Measurements from ENCODE around the gene DNAJC5G. TPM values are rescaled to one million over a fixed set of nuclear protein-coding genes. Genes with fewer than 3 reads are reported as not detected.
A peak's percentile ranks its signal among the peaks of the same experiment; 100 is the strongest.
"Not testable (repeated sequence)": the region's sequence is repeated elsewhere in the genome, so short reads cannot be mapped to it uniquely, and the experiment has no call there.

Gene DNAJC5G
- total RNA-seq, 1 donor from 2014 or later: not detected

DNA sequence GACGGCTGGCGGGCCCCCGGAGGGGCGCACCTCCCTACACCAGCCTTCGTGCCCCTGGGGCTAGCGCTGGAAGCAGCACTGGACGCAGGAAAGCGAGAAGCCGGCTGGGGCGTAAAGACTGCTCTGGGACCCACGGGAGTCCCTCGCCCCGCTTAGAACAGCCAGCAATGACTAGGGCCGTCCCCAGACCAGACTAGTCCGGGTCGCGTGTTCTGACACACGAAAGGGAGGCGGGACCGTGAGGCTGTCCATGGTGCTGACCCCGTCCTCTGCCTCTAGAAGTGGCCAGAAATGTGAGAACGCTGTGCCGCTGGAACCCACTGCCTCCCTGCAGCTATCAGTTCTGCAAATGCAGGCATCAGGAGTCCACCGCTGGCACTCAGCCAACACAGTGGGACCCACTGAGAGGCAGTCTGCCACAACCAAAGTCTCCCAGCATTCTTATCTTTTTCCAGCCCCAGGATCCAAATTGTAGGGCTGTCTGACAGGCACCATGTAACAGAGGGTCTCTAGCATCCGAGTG is 33.2 kb downstream of the DNAJC5G start, which contains the start of gene UCN:
UCN (minus strand) TSS at position 87 of the 523 bp plus-strand sequence. CDS start 550 bp downstream, outside the sequence.
- peak; percentile 27 for DNase-seq (ENCODE audit: low read depth)

DNA sequence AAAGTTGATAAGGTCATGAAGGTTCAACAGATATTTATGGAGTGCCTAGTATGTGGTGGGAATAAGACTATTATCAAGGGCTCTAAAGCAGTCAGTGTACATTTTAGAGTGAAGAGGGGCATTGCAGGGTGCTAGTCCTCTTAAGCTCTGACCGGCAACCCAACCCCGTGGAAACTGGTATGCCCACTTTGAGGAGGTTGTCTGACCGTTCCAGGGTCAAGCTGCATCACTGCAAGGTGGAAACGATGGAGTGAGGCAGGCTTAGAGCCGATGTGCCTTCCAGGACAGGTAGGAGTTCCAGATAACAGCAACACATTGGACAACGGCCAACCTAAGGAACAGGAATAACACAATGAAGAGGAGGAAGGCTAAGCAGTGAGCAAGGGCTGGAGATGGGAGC is 34.4 kb downstream of the DNAJC5G start:
- DNase-seq (ENCODE audit: low read depth): no peak

GRCh38 chr2:27312152-27312551 is 36.9 kb downstream of the DNAJC5G start:
- DNase-seq (ENCODE audit: low read depth): no peak

- DNase-seq (ENCODE audit: low read depth): no peak
Observed at GRCh38 chr2:27313882-27314645, 38.8 kb downstream of the DNAJC5G start.

- DNase-seq (ENCODE audit: low read depth): no peak
Observed at GRCh38 chr2:27314709-27315108, 39.5 kb downstream of the DNAJC5G start.

GRCh38 chr2:27315122-27315521 is 39.9 kb downstream of the DNAJC5G start:
- DNase-seq (ENCODE audit: low read depth): no peak

- no peak for DNase-seq (ENCODE audit: low read depth)
Observed at GRCh38 chr2:27316655-27317412, 41.6 kb downstream of the DNAJC5G start.

GRCh38 chr2:27319839-27320238 is 44.6 kb downstream of the DNAJC5G start:
- not testable (repeated sequence) for DNase-seq (ENCODE audit: low read depth)

DNA sequence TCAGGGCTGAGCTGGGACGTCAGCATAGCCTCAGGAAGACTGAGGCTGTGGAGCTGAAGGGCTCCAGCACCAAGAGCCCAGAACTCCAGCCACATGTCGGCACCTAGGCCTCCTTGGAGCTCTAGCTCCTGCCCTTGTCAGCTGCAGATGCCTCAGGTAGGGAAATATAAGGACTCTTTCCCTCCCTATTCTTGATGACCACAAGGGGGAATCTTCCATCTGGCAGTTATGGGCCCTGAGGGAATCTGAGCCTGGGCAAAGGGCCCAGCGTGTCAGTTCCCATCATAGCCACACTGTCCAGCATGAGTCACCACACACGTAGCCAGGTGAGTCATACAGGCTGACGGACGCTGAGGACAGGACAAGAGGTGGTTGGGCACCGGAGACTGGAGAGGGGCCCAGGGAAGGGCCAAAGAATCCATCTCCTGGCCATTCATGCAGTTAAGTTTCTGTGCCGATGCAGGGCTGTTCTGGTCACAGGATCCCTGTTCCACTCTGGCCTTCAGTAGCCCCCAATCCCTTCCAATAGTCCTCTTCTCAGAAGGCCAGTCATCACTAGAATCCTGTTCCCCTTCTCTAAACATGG is 45.8 kb downstream of the DNAJC5G start:
- DNase-seq (ENCODE audit: low read depth): peak; percentile 99

DNA sequence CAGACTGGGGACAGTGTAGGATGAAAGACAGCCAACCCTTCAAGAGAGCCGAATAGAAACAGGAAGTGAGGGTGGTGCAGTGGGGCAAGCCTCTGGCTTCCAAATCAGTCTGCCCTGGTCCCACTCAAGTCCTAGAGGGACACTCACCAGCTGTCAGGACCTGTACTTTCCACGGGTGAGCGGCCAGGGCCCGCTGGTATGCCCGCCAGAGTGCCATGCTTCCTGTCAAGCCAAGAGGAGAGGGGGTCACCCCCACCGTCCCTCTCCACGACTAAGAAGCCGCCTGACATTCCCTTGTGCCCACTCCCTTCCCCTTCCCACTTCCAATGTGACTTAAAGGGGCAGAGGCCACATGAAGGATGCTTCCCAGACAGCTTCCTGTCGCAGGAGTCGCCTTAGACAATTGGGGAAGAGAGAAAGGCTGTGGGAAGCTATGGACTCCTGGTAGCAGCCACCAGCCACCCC is 47.1 kb downstream of the DNAJC5G start:
- peak; percentile 16 for DNase-seq (ENCODE audit: low read depth)

DNA sequence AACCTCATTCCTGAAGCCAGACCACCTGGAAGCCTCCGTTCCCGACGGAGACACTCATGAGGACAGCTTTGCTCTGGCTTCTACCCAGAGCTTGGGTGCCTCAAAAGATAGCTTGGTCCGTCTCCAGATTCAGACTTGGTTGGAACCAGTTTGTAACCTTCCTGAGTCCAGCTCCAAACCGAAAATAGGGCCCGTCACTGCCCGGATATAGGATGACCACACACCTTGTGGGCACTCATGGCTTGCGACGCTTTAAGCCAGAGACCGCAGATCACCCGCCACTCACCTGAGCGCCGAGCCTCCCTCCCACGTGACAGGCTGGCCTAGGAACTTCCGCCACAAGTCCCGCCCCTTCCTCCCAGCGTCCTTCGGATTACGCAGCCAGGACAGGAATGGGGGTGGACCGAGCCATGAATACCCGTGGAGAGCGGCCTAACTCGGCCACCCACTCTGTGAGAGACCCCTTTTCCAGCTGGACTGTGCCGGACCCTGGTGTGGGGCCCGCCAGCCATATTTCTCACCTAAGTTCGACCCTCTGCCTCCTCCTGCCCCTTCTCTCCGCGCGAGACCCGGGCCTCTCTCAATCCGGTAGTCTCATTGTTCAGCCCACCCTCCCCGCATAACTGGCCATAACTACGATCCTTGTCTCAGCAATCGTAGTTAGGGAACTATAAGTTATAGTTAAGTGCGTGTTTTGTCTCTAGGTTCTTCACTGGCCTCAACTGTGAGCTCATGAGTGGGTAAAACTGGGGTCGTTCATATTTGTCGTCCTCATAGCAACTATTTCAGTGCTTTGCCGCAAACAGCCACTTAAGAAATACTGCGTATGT is 47.7 kb downstream of the DNAJC5G start, which contains the start of gene MPV17:
MPV17 (minus strand) TSS at position 332 of the 830 bp plus-strand sequence. CDS start 580 bp downstream, outside the sequence.
- peak; percentile 90 for DNase-seq (ENCODE audit: low read depth)

DNA sequence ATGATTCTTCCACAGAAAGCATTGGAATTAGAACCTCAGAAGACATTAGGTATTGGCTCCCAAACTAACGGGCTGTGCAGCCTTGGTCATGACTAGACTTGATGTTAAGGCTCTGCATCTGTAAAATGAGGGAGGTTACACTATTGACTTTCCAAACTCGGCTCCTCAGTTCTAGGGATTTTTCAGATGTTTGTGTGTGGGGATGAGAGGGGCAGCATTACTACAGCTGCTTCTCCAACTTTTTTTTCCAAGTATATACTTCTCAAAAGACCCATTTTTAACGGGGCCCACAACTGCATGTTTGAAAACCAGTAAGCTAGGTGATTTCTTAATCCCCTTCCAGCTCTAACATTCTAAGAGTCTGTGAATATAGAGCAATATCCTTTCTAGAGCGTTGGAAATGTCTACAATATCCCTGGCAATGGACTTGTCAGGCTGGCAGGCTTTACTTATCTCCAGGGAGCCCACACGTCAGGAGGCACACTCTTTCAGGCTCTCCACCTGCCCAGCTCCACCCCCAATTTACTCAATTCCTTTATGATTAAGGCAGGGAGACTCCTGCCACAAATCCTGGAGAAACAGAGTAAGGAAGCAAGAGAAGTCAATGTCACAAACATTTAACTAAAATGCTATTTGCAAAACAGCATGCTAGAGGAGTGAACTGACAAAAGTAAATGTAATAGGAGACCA is 48.5 kb downstream of the DNAJC5G start:
- peak; percentile 4 for DNase-seq (ENCODE audit: low read depth)

GRCh38 chr2:27324720-27325119 is 49.5 kb downstream of the DNAJC5G start:
- DNase-seq (ENCODE audit: low read depth): no peak

Other genes starting within 250 kb of the DNAJC5G start
- gene TMEM214, start 242.5 kb upstream of the DNAJC5G start, total RNA-seq: 16.8 and 29.3 TPM in 2 replicates
- 23.6 and 35.0 TPM in 2 replicates for gene AGBL5, start 223.8 kb upstream of the DNAJC5G start, total RNA-seq
- gene OST4, start 203.8 kb upstream of the DNAJC5G start, total RNA-seq: 302 and 423 TPM in 2 replicates
- 0.30 and 0.69 TPM in 2 replicates for gene EMILIN1, start 196.8 kb upstream of the DNAJC5G start, total RNA-seq
- gene KHK, start 188.7 kb upstream of the DNAJC5G start, total RNA-seq: 1.1 and 3.0 TPM in 2 replicates
- 0.20 and 1.6 TPM in 2 replicates for gene CGREF1, start 156.3 kb upstream of the DNAJC5G start, total RNA-seq
- 0.10 TPM in 1 of 2 replicates, not detected in the other for gene ABHD1, start 151.6 kb upstream of the DNAJC5G start, total RNA-seq
- gene PREB, start 140.8 kb upstream of the DNAJC5G start, total RNA-seq: 37.5 and 53.0 TPM in 2 replicates
- not detected in 2 replicates for gene PRR30, start 136.0 kb upstream of the DNAJC5G start, total RNA-seq
- not detected in 2 replicates for gene TCF23, start 126.4 kb upstream of the DNAJC5G start, total RNA-seq
- gene ATRAID, start 63.4 kb upstream of the DNAJC5G start, total RNA-seq: 101 and 131 TPM in 2 replicates
- gene SLC5A6, start 63.2 kb upstream of the DNAJC5G start, total RNA-seq: 29.3 and 36.8 TPM in 2 replicates
- 23.4 and 53.5 TPM in 2 replicates for gene CAD, start 58.1 kb upstream of the DNAJC5G start, total RNA-seq
- 0.10 TPM in 1 of 2 replicates, not detected in the other for gene SLC30A3, start 12.4 kb upstream of the DNAJC5G start, total RNA-seq
- gene TRIM54, start 7.0 kb downstream of the DNAJC5G start, total RNA-seq: 0.17 TPM in 1 of 2 replicates, not detected in the other
- 0.70 TPM in 1 of 2 replicates, not detected in the other for gene UCN, start 33.0 kb downstream of the DNAJC5G start, total RNA-seq
- 30.0 and 42.6 TPM in 2 replicates for gene MPV17, start 47.7 kb downstream of the DNAJC5G start, total RNA-seq
- gene GTF3C2, start 81.3 kb downstream of the DNAJC5G start, total RNA-seq: 32.1 and 40.2 TPM in 2 replicates
- gene EIF2B4, start 94.9 kb downstream of the DNAJC5G start, total RNA-seq: 26.9 and 27.8 TPM in 2 replicates
- 94.9 and 125 TPM in 2 replicates for gene SNX17, start 95.2 kb downstream of the DNAJC5G start, total RNA-seq
- gene ZNF513, start 105.3 kb downstream of the DNAJC5G start, total RNA-seq: 9.2 and 11.3 TPM in 2 replicates
- gene PPM1G, start 134.2 kb downstream of the DNAJC5G start, total RNA-seq: 113 and 119 TPM in 2 replicates
- 117 and 126 TPM in 2 replicates for gene NRBP1, start 153.2 kb downstream of the DNAJC5G start, total RNA-seq
- gene KRTCAP3, start 166.9 kb downstream of the DNAJC5G start, total RNA-seq: 0.85 and 3.5 TPM in 2 replicates
- gene IFT172, start 214.3 kb downstream of the DNAJC5G start, total RNA-seq: 12.2 and 34.6 TPM in 2 replicates
- gene FNDC4, start 219.8 kb downstream of the DNAJC5G start, total RNA-seq: 25.6 and 30.4 TPM in 2 replicates
- gene GCKR, start 221.4 kb downstream of the DNAJC5G start, total RNA-seq: 1.4 and 1.6 TPM in 2 replicates